GM12873 (cell line): ENCODE results near the gene SOWAHD.

ENCODE experiments used
- TF ChIP-seq, protein P1 (sequence below): IDR thresholded peaks from 2 replicates; pipeline ENCODE4 v1.5.1; 2012; ENCODE audit warnings: low read depth, mild to moderate bottlenecking, moderate library complexity, low read length, control low read depth; ENCODE audit not compliant: insufficient read depth; ENCODE audit errors: missing control alignments

SOWAHD gene

DNA sequence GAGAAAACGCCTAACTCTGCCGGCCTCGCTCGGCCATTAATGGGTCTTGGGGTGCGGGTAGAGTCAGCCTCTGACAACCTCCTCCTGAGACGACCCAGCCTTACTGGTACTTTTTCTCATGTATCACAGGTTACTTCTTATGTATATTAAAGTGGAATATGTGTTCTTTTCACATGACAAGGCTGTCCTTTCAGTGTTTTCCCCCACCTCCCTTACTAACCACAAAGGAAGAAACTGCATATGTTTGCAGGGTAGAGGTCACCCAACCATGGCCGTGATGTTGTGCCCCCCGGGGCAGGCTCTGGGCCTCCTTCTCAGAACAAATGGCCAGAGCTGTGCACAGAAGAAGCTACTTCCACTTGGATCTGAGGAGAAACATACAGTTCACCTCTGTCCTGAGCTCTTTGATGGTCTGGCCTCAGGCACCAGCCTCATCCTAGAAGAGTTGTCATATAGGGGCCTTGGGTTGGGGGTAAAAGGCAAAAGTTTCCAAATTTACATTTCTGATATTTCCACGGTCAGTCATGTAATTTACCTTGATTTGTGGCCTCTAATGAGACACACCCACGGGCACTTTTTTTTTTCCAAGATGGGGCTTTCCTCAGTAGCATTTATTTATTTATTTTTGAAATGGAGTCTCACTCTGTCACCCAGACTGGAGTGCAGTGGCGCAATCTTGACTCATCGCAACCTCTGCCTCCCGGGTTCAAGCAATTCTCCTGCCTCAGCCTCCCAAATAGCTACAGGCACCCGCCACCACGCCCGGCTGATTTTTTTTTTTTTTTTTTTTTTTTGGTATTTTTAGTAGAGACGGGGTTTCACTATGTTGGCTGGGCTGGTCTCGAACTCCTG, 1.9 kb downstream of the SOWAHD start:
- TF ChIP-seq, protein P1, sequence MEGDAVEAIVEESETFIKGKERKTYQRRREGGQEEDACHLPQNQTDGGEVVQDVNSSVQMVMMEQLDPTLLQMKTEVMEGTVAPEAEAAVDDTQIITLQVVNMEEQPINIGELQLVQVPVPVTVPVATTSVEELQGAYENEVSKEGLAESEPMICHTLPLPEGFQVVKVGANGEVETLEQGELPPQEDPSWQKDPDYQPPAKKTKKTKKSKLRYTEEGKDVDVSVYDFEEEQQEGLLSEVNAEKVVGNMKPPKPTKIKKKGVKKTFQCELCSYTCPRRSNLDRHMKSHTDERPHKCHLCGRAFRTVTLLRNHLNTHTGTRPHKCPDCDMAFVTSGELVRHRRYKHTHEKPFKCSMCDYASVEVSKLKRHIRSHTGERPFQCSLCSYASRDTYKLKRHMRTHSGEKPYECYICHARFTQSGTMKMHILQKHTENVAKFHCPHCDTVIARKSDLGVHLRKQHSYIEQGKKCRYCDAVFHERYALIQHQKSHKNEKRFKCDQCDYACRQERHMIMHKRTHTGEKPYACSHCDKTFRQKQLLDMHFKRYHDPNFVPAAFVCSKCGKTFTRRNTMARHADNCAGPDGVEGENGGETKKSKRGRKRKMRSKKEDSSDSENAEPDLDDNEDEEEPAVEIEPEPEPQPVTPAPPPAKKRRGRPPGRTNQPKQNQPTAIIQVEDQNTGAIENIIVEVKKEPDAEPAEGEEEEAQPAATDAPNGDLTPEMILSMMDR: no peak

DNA sequence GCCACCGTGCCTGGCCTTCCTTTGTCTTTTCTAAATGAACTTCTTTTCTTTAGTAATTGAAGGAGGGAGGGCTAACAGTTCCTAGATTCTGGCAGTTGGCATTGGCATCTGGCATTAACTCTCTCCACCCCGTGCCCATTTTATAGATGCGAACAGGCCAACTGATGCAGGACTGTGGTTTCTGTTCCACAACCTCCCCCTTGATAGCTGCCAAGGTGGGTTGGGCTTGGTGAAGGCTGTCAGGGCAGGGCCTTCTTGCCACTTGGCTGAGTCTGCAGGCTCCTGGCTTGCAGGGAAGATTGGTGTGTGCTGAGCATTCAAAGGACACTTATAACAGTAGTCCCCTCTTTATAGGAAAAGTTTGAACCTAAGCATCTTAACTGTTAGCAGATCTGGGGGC, 4.3 kb downstream of the SOWAHD start:
- TF ChIP-seq, protein P1: no peak

DNA sequence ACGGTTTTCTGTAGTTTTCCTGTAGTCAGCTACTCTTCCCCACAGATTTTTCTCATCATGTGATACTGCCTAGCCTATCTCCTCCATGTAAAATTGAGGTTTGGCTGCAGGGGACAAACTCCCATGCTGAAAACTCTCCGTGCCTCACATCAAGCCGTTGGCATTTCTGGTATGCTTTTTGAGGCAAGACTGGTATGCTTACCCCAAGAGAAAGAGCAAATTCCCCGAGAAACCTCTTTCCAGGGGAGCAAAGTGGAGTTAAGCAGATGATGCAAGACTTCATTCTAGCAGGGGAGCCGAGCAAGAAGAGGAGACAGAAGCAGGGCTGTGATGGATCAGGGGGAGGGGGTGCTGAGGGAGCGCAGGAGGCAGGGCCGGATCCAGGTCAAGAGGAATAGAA, 4.8 kb downstream of the SOWAHD start:
- TF ChIP-seq, protein P1: no peak

DNA sequence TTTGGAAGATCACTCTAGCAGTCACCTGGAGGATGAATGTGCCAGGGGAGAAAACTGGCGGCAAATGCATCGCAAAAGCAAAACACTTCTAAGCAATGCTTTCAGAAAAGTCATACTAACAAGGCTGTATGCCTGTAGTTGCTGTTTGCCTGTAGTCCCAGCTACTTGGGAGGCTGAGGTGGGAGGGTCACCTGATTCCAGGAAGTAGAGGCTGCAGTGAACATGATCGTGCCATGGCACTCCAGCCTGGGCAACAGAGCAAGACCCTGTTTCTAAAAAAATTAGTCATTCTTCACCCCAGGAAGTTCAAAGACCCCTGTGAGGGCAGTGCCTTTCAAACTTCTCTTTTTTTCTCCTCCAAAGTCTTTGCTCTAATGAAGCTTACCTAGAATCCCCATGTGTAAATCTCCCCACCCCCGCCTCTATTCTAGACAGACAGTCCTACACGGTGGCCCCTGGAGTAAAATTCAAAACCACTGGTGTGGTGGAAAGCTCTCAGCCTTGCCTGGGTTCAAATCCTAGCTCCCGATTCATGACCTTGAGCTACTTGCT, 5.5 kb downstream of the SOWAHD start:
- TF ChIP-seq, protein P1: no peak

GRCh38 chrX:119775517-119776238, 17.3 kb downstream of the SOWAHD start:
- TF ChIP-seq, protein P1: no peak

GRCh38 chrX:119778829-119779228, 20.4 kb downstream of the SOWAHD start:
- TF ChIP-seq, protein P1: no peak

DNA sequence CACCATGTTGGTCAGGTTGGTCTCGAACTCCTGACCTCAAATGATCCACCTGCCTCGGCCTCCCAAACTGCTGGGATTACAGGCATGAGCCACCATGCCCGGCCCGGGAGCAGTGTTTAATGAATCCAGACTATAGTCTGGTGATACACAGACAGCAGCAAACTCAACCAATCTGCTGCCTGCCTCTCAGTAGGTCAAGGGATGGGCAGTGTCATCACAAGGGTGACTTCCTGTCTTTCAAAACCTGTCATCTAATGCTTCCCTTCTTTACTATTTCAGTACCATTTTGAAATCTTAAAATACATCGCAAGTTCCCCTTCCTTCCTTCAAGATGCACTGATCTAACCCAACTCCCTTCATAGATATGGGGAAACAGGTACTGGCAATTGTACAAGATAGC, 24.6 kb downstream of the SOWAHD start:
- TF ChIP-seq, protein P1: no peak
